Hepatocyte (in vitro differentiated cells): Measurements from ENCODE around the gene LRRC27. TPM values are rescaled to one million over a fixed set of nuclear protein-coding genes. Genes with fewer than 3 reads are reported as not detected.

Experiments
- DNase-seq: peaks from one replicate; pipeline ENCODE4 v3.0.0-alpha.2; 2016; ENCODE audit warnings: low spot score
- H2AFZ ChIP-seq: fragments of 200-600 bp; sonication (generic); 2 replicates; pipeline ENCODE4 v1.6.0; 2016; ENCODE audit warnings: antibody characterized with exemption, mild to moderate bottlenecking
- H3K27ac ChIP-seq: fragments of 200-600 bp; sonication (generic); 2 replicates; pipeline ENCODE4 v1.5.1; 2016; ENCODE audit warnings: mild to moderate bottlenecking
- H3K27me3 ChIP-seq: fragments of 200-600 bp; sonication (generic); 2 replicates; pipeline ENCODE4 v1.6.1; 2016
- H3K36me3 ChIP-seq: fragments of 200-600 bp; sonication (generic); replicated peaks from 2 replicates; pipeline ENCODE4 v1.5.1; 2016; ENCODE audit warnings: low read depth; ENCODE audit not compliant: insufficient read depth
- H3K4me1 ChIP-seq: fragments of 200-600 bp; sonication (generic); 2 replicates; pipeline ENCODE4 v1.5.1; 2016; ENCODE audit warnings: mild to moderate bottlenecking, moderate library complexity; ENCODE audit not compliant: insufficient read depth
- H3K4me2 ChIP-seq: fragments of 200-600 bp; sonication (generic); 2 replicates; pipeline ENCODE4 v1.6.0; 2016
- H3K4me3 ChIP-seq: fragments of 200-600 bp; sonication (generic); 2 replicates; pipeline ENCODE4 v1.5.1; 2016; ENCODE audit warnings: mild to moderate bottlenecking
- H3K79me2 ChIP-seq: fragments of 200-600 bp; sonication (generic); 2 replicates; pipeline ENCODE4 v1.6.0; 2017; ENCODE audit warnings: mild to moderate bottlenecking
- H3K9me2 ChIP-seq: fragments of 200-600 bp; sonication (generic); replicated peaks from 2 replicates; pipeline ENCODE4 v1.6.0; 2017; ENCODE audit warnings: mild to moderate bottlenecking; ENCODE audit not compliant: insufficient read depth
- H3K9me3 ChIP-seq: fragments of 200-600 bp; sonication (generic); 2 replicates; pipeline ENCODE4 v1.5.1; 2016; ENCODE audit warnings: low read depth, mild to moderate bottlenecking
- H4K20me1 ChIP-seq: fragments of 200-600 bp; sonication (generic); 2 replicates; pipeline ENCODE4 v1.6.0; 2016; ENCODE audit warnings: mild to moderate bottlenecking; ENCODE audit not compliant: insufficient read depth, poor library complexity, severe bottlenecking
- EZH2 ChIP-seq: fragments of 200-600 bp; sonication (generic); IDR thresholded peaks from 2 replicates; pipeline ENCODE4 v1.6.1; 2016; ENCODE audit warnings: antibody characterized with exemption, mild to moderate bottlenecking, borderline replicate concordance
- EZH2phosphoT487 ChIP-seq: fragments of 200-600 bp; sonication (generic); IDR thresholded peaks from one replicate; pipeline ENCODE4 v1.6.1; 2018; ENCODE audit warnings: antibody characterized with exemption, mild to moderate bottlenecking, low read depth, moderate library complexity; ENCODE audit not compliant: unreplicated experiment, severe bottlenecking
- WGBS: methylation state at CpG from one replicate; pipeline ENCODE4 v1.1.6; 2016; ENCODE audit warnings: low lambda C conversion rate; ENCODE audit errors: missing lambda C conversion rate; 5-methylcytosine and 5-hydroxymethylcytosine counted together
- polyA plus RNA-seq: library from polyadenylated mRNA; unstranded; fragments of >200 nt; fragmentation: Nextera tagmentation; extraction: Ambion mirVana; gene quantifications from 2 replicates; pipeline ENCODE4 v1.2.1, GENCODE V29; 2016
- total RNA-seq: library from RNA; depleted of rRNA; stranded (reverse); fragments of >200 nt; gene quantifications from 2 replicates; pipeline ENCODE4 v1.2.3, GENCODE V29; 2014
- TF ChIP-seq, protein P1 (sequence below): fragments of 200-600 bp; sonication (generic); IDR thresholded peaks from 2 replicates; pipeline ENCODE4 v1.5.1; 2016; ENCODE audit warnings: antibody characterized with exemption, mild to moderate bottlenecking; ENCODE audit not compliant: poor library complexity

The LRRC27 gene
- total and polyA plus RNA-seq, 2 experiments from 2014 or later = 7.5 to 8.3 TPM

DNA sequence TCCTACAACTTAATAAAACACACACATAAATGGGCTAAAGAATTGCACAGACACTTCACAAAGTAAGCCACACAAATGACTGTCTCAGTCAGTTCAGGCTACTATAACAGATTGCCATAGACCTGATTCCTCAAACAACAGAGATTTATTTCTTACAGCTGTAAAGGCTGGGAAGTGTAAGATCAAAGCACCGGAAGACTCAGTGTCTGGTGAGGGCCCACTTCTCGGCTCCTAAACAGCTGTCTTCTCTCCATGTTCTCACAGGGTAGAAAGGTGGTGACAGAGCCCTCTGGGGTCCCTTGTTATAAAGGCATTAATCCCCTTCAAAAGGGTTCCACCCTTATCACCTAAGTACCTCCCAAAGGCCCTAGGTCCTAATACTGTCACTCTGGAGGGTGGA, 42.6 kb upstream of the LRRC27 start:
- Histone ChIP-seq H3K4me3 (no peak overlapping the region), H3K27ac (no peak overlapping the region), H3K79me2 (no peaks in the 10 kb centered on the region), H3K36me3 (no peaks in the 10 kb centered on the region), H3K9me2 (no peaks in the 10 kb centered on the region), H3K9me3 (no peaks in the 10 kb centered on the region), H4K20me1 (no peaks in the 10 kb centered on the region), H3K27me3 (peaks cover 16% of the 10 kb centered on the region), H2AFZ (no peak overlapping the region), H3K4me1 (no peaks in the 10 kb centered on the region), H3K4me2 (no peak overlapping the region)
- WGBS = 65% methylated on average over 2 of the region's 2 CpGs
- DNase-seq = no peak
- TF ChIP-seq, protein P1, sequence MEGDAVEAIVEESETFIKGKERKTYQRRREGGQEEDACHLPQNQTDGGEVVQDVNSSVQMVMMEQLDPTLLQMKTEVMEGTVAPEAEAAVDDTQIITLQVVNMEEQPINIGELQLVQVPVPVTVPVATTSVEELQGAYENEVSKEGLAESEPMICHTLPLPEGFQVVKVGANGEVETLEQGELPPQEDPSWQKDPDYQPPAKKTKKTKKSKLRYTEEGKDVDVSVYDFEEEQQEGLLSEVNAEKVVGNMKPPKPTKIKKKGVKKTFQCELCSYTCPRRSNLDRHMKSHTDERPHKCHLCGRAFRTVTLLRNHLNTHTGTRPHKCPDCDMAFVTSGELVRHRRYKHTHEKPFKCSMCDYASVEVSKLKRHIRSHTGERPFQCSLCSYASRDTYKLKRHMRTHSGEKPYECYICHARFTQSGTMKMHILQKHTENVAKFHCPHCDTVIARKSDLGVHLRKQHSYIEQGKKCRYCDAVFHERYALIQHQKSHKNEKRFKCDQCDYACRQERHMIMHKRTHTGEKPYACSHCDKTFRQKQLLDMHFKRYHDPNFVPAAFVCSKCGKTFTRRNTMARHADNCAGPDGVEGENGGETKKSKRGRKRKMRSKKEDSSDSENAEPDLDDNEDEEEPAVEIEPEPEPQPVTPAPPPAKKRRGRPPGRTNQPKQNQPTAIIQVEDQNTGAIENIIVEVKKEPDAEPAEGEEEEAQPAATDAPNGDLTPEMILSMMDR = no peak
- TF ChIP-seq EZH2 (no peak), EZH2phosphoT487 (no peak)

DNA sequence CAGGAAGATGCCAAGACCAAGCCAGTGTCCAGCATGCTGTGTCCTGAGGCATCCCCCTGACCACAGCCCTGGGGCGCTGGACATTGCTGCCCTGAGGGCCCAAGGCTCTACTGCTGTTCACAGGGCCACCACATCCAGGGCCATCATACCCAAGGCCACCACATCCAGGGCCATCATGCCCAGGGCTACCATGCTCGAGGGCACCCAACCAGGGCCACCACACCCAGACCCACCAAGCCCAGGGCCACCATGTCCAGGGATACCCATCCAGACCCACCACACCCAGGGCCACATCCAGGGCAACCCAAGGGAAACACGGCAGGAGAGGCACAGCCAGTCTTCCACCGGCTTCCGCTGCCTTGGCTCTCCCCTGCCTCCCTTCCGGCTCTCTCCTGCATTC, 41.4 kb upstream of the LRRC27 start:
- WGBS = 88% methylated on average over 6 of the region's 6 CpGs
- H2AFZ ChIP-seq = no peak overlapping the region
- no peaks in the 10 kb centered on the region for H3K4me1 ChIP-seq
- TF ChIP-seq, protein P1 = no peak
- TF ChIP-seq EZH2 (no peak), EZH2phosphoT487 (no peak)
- peaks cover 16% of the 10 kb centered on the region for H3K27me3 ChIP-seq
- no peaks in the 10 kb centered on the region for H3K79me2 ChIP-seq
- H3K36me3 ChIP-seq = no peaks in the 10 kb centered on the region
- H4K20me1 ChIP-seq = no peaks in the 10 kb centered on the region
- H3K27ac ChIP-seq = no peak overlapping the region
- H3K4me3 ChIP-seq = no peak overlapping the region
- no peaks in the 10 kb centered on the region for H3K9me2 ChIP-seq
- DNase-seq = no peak
- H3K9me3 ChIP-seq = no peaks in the 10 kb centered on the region
- H3K4me2 ChIP-seq = no peak overlapping the region

DNA sequence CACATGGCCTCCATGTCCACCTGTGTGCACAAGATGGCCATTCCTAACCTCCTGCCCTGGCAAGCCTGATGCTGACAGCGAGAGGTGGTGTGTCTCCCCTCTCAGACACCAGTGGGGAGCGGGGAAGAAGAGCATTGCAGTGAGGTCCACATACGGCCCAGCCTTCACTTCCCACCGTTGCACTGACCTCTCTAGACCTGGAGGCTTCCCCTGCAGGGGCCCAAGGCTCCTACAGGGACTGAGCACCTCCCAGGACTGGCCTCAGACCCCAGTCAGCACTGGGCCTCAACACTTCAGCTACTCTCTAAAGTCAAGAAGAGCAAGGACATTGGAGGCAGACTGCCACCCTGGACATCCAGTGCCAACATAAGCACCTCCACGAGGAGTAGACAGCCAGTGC, 40.2 kb upstream of the LRRC27 start:
- no peak overlapping the region for H3K27ac ChIP-seq
- no peaks in the 10 kb centered on the region for H3K9me2 ChIP-seq
- TF ChIP-seq EZH2 (no peak), EZH2phosphoT487 (no peak)
- TF ChIP-seq, protein P1 = no peak
- no peaks in the 10 kb centered on the region for H3K79me2 ChIP-seq
- no peaks in the 10 kb centered on the region for H3K4me1 ChIP-seq
- DNase-seq = no peak
- no peak overlapping the region for H3K4me2 ChIP-seq
- H3K27me3 ChIP-seq = peaks cover 8% of the 10 kb centered on the region
- no peaks in the 10 kb centered on the region for H3K9me3 ChIP-seq
- H3K4me3 ChIP-seq = no peak overlapping the region
- no peak overlapping the region for H2AFZ ChIP-seq
- WGBS = 86% methylated on average over 5 of the region's 5 CpGs
- H3K36me3 ChIP-seq = no peaks in the 10 kb centered on the region
- H4K20me1 ChIP-seq = no peaks in the 10 kb centered on the region
